NCI-H1092 (cell line): ENCODE results near the gene CTXND1.
"Not testable (repeated sequence)": the region's sequence is repeated elsewhere in the genome, so short reads cannot be mapped to it uniquely, and the experiment has no call there.

Experiments used
- DNase-seq: peaks from one replicate; lab custom pipeline; 2025; lab: John Stamatoyannopoulos, UW

CTXND1 gene

GRCh38 chr15:80159301-80159700 is 92.7 kb downstream of the CTXND1 start:
- DNase-seq: no peak

- no peak for DNase-seq
Measured at GRCh38 chr15:80157215-80157614, 94.8 kb downstream of the CTXND1 start.

GRCh38 chr15:80156176-80156720 is 95.8 kb downstream of the CTXND1 start:
- no peak for DNase-seq

- DNase-seq: not testable (repeated sequence)
Measured at GRCh38 chr15:80155378-80156175, 96.4 kb downstream of the CTXND1 start.

- no peak for DNase-seq
Measured at GRCh38 chr15:80155001-80155377, 97.0 kb downstream of the CTXND1 start.

GRCh38 chr15:80154336-80154735 is 97.7 kb downstream of the CTXND1 start:
- DNase-seq: no peak

GRCh38 chr15:80153900-80154299 is 98.1 kb downstream of the CTXND1 start:
- no peak for DNase-seq

GRCh38 chr15:80152896-80153876 is 98.8 kb downstream of the CTXND1 start, which contains the start of gene FAH:
Gene FAH, plus strand, starts transcription at chr15:80152999. Its CDS starts 56 bp downstream, at chr15:80153055.
- no peak for DNase-seq

GRCh38 chr15:80152180-80152895 is 99.7 kb downstream of the CTXND1 start:
- peak; percentile 17 for DNase-seq

- no peak for DNase-seq
Measured at GRCh38 chr15:80151576-80151975, 100.4 kb downstream of the CTXND1 start.

GRCh38 chr15:80151148-80151547 is 100.9 kb downstream of the CTXND1 start:
- no peak for DNase-seq
